GM19023 (cell line): ENCODE results near the gene CEP20.
"Not testable (repeated sequence)": the region's sequence is repeated elsewhere in the genome, so short reads cannot be mapped to it uniquely, and the experiment has no call there.

ENCODE experiments used
- ATAC-seq: cut with Tn5 transposase; IDR thresholded peaks from one replicate; pipeline ENCODE4 v1.9.1; 2021; ENCODE audit warnings: mild to moderate bottlenecking, moderate library complexity; ENCODE audit not compliant: unreplicated experiment

Gene CEP20

GRCh38 chr16:15858921-15859668, 29.3 kb downstream of the CEP20 start:
- ATAC-seq = no peak

GRCh38 chr16:15857724-15858560, 30.5 kb downstream of the CEP20 start:
- no peak for ATAC-seq

GRCh38 chr16:15856901-15857698, 31.3 kb downstream of the CEP20 start, which contains the start of gene MYH11:
Gene MYH11 (minus strand): TSS chr16:15857028. CDS start chr16:15838252, 18,776 bp downstream.
- ATAC-seq = no peak

GRCh38 chr16:15856182-15856581, 32.2 kb downstream of the CEP20 start:
- ATAC-seq = no peak

- no peak for ATAC-seq
These were observed 32.7 kb downstream of the CEP20 start for GRCh38 chr16:15855704-15856003.

GRCh38 chr16:15854906-15855703, 33.3 kb downstream of the CEP20 start:
- no peak for ATAC-seq

GRCh38 chr16:15854061-15854460, 34.3 kb downstream of the CEP20 start:
- ATAC-seq = no peak

GRCh38 chr16:15853021-15853420, 35.4 kb downstream of the CEP20 start:
- no peak for ATAC-seq

- not testable (repeated sequence) for ATAC-seq
These were observed 37.8 kb downstream of the CEP20 start for GRCh38 chr16:15850555-15850954.

GRCh38 chr16:15849209-15849981, 39.0 kb downstream of the CEP20 start:
- no peak for ATAC-seq

- ATAC-seq = no peak
These were observed 40.7 kb downstream of the CEP20 start for GRCh38 chr16:15847611-15848175.

- ATAC-seq = no peak
These were observed 41.9 kb downstream of the CEP20 start for GRCh38 chr16:15846510-15846909.

GRCh38 chr16:15843635-15844279, 44.6 kb downstream of the CEP20 start:
- no peak for ATAC-seq

GRCh38 chr16:15839204-15839603, 49.2 kb downstream of the CEP20 start:
- ATAC-seq = not testable (repeated sequence)

GRCh38 chr16:15837761-15838160, 50.6 kb downstream of the CEP20 start:
- ATAC-seq = no peak

GRCh38 chr16:15836965-15837611, 51.3 kb downstream of the CEP20 start:
- no peak for ATAC-seq

GRCh38 chr16:15836074-15836473, 52.3 kb downstream of the CEP20 start:
- ATAC-seq = no peak

GRCh38 chr16:15835136-15835878, 53.1 kb downstream of the CEP20 start:
- no peak for ATAC-seq
